CMK (cell line): Measurements from ENCODE around the gene MAP3K13.
"Not testable (repeated sequence)": the region's sequence is repeated elsewhere in the genome, so short reads cannot be mapped to it uniquely, and the experiment has no call there.

Experiments used
- DNase-seq: peaks from one replicate; pipeline ENCODE4 v3.0.0-alpha.2; 2010; ENCODE audit warnings: low read depth

The MAP3K13 gene

DNA sequence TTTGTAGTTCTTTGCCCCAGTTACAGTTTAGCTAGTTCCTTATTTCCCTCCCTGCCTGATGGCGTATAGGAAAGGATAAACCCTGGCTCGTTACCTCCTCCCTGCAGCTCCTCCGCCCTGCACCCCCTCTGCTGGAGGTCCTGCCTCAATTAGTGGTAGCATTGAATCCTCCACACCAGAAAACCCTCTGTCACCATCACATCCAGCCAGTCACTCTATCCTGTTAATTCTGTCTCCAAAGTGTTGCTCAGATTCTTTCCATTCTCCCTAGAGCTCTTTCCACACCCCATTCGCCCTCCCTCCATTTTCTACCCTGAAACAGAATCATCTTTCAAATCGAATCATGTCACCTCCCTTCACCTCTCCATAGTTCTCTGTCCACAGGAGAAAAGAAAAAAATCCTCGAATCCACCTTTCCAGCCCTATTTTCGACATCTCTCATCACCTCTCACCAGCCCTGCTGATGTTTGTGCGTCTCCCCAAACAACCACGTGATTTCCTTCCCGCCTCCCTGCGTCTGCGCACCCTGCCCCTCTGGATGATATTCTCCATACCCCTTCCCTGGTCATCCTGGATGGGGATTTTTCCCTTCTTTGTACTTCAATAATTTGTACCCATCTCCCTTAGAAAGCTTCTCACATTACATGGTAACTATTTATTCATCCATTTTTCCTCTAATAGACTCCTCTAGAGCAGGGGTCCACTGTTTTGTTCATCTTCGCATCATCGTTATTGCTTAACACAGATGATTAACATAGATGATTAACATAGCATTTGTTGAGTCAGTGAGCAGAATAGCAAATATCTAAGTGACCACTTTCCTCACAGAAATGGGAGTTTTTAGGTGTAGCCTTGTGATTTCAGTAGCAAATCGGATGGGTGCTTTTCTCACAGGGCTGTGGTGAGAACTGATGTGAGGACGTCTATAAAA, 37.1 kb downstream of the MAP3K13 start:
- DNase-seq, result no peak

DNA sequence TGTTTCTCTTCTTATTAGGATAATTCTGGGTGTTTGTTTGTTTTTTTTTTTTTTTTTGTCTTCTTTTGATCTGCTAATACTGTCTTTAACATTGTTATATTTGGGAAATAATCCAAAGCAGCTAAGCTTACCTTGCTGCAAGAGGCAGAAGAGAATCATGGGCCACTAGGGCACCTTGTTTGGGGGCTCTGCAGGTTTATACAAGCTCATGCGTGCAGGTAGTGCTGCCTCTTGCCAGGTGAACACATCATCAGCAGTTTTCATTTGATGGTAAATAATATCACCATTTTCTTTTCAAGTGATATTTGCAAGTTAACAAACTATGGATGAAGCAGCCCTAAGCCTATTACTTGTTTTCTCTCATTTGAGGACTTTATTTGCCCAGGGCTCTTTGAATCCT, 37.9 kb downstream of the MAP3K13 start:
- DNase-seq, result no peak

DNA sequence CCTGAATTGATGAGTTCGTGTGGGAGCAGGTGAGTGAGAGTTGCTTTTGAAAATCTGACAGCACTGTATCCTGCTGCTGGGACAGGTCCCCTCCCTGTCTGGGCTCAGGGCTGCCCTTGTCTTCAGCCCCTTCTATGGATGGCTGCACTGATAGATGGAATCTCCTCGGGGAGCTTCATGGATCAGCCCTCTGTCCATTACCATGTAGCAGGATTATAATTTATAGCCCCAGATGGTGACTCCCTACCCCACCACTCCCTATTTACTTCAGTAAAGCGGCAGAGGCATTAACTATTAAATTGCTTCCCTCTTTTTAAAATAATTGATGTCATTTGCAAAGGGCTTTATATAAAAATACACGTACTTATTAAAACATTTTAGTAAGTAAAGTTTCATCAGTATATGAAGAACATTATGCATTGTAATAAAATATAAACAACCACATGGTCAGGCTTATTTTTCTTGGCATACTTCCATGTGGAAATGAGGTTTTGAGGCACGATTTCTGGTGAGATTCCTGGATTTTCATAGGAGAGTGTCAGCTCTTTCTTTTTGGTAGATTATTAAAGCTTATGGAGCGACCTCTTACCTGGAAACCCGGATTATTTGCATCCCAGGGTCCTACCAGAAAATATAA, 38.5 kb downstream of the MAP3K13 start:
- DNase-seq, result no peak

DNA sequence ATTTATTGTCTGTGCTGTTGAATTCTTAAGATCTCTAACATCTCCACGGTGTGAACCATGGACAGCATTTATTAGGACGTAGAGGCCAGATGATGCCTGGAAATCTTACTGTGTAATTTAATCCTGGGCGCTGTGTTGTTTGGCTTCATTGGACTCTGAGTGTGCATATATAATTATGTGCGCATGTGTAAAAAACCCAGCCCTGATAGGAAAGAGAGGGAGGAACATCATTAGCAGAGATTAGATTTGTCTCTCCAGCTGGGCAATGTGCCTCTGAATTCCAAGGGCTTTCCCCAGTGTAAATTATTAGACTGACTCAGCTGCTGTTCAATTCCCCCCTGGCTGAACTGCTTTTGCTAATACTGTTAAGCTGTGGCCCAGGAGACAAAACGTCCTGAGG, 39.6 kb downstream of the MAP3K13 start:
- no peak for DNase-seq

DNA sequence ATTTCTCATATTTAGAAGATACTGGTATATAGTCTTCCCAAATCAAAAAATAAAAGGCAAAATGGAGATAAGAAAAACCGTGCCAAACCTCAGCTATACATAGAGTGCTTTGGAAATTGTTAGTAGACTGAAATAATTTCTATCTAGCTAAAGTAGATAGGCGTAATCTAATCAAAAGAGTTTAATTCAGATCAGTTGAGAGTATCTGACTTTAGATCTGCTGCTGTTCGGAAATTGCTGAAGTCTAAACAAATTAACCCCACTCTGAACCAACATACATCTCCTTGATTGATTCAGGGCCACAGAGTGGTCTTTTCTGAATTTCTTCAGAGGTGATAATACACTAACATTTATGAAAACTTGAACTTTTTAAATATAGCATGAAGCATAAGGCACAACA, 40.1 kb downstream of the MAP3K13 start:
- DNase-seq, result no peak

DNA sequence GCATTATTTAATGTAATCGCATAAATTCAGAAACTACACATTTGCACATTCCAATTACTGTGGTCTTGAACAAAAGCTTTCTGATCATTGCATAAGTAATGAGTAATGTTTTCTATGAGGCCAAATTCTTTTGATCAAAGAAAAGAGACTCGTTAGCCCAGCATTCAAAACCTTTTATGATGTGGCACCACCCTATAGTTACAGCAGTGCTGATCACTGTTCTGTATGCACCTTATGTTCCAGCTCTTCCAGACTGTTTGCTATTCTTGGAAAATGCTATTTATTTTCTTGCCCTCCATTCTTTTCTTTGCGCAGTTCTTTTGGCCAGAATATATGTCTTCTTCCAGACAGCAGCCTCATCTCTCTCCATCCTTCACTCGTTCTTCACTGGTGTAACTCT, 42.3 kb downstream of the MAP3K13 start:
- no peak for DNase-seq

DNA sequence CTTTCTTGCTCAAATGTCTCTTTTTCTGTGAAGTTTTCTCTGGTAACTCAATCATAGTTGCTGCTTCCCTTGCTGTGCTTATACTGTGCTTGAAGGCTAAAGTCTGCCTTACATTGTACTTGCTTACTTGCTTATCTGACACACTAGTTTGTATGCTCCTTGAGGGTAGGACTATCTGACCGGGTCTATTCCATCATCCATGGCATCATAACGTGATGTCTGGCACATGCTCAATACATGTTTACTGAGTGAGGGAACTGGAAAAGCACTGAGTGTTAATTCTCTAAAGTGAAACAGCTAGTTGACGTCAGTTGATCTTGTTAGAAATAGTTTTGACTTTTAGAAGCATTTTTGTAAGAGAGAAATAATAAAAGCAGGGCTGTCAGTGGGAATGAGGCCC, 42.7 kb downstream of the MAP3K13 start:
- DNase-seq, result no peak

DNA sequence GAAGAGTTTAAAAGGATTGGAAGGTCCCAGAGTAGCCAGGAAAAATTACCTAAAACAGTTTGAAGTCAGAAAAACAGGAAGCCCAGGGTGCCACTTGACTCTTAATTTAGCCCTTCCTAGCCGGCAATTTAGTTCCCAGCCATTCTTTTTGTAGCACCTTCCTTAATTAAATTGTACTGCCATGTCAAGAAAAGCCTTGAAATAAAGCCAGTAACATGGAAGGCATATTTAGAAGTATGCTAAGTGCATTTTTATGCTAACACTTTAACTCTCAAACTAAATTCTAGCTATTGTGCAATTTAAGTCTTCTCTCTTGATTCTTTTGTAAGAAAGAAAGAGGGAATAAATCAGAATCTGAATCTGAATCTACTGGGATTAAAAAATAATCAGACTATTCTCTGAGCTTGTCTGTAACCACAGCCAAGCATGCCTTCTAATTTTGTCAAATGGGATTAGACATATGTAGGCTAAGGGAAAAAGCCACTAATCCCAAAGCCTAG, 43.2 kb downstream of the MAP3K13 start:
- no peak for DNase-seq

DNA sequence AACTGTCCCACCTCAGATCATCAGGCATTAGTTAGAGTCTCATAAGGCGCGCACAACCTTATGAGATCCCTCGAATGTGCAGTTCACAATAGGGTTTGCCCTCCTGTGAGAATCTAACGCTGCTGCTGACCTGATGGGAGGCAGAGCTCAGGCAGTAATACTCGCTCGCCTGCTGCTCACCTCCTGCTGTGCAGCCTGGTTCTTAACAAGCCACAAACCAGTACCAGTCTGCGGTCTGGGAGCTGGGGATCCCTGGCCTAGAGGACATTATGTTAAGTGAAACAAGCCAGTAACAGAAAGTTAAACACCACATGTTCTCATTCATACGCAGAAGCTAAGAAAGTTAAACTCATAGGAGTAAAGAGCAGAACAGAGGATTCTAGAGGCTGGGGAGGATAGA, 47.0 kb downstream of the MAP3K13 start:
- no peak for DNase-seq

DNA sequence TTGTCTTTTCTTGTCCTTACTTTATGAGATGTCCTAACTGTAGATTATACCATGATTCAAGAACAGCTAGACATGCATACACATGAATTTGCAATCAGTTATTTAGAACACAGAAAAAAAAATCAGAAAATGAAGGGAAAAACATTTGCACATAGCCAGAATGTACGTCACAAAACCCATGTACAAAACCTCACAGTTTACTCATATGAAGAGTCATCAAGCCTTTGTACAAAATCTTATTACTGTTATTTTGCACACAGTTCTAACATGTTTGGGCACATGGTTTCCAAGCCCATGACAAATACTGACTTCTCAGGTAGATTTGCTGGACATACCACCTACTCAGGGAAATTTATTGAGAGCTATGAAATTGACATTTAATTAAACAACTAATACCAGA, 48.2 kb downstream of the MAP3K13 start:
- no peak for DNase-seq

DNA sequence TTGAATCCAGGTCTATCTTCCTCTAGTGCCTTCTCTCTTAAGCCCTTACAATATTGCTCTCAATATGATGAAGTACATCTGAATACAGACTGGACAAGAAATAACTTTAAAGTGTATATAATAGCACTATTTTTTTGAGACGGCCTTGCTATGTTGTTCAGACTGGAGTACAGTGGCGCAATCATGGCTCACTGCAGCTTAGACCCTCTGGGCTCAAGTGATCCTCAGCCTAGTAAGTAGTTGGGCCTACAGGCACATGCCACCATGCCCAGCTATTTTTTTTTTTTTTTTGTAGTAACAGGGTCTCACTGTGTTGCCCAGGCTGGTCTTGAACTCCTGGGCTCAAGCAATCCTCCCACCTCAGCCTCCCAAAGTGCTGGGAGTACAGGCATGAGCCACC, 53.6 kb downstream of the MAP3K13 start:
- no peak for DNase-seq

DNA sequence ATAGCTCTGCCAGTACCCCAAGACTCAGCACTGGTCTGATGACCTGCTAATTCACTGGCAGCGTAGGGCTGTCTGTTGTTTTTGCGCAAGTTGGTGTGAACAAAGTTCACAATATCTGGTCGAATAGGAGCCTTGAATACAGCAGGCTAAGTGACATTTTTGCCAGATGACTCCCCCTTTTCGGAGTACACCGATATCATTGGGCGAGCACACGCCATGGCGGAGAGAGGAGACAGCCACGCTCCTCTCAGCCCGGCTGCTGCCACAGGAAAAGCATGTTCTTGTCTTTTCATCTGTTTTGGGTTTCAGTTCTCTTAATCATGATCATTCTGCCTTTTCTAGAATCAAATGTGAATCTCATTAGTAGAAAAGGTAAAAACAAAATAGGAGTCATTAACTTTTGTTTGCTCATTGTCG, 55.6 kb downstream of the MAP3K13 start:
- DNase-seq, result not testable (repeated sequence)

DNA sequence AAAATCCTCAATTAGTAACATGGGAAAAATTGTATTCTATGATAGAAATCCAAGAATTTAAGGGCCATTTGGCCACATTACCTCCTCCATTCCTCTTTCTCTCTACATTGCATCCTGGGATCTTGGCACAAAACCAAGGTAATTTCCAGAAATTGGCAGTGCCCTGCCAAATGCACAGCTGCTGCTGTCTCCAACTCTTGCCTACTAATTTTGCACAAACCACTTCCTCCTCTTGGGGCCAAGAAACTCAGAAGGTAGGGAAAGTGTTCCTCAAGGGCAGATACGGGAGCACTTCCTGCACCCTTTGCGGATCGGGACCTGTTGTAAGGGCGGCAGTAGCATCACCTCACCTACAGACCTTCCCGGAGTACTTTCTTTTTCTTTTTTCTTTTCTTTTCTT, 57.8 kb downstream of the MAP3K13 start:
- DNase-seq, result no peak

DNA sequence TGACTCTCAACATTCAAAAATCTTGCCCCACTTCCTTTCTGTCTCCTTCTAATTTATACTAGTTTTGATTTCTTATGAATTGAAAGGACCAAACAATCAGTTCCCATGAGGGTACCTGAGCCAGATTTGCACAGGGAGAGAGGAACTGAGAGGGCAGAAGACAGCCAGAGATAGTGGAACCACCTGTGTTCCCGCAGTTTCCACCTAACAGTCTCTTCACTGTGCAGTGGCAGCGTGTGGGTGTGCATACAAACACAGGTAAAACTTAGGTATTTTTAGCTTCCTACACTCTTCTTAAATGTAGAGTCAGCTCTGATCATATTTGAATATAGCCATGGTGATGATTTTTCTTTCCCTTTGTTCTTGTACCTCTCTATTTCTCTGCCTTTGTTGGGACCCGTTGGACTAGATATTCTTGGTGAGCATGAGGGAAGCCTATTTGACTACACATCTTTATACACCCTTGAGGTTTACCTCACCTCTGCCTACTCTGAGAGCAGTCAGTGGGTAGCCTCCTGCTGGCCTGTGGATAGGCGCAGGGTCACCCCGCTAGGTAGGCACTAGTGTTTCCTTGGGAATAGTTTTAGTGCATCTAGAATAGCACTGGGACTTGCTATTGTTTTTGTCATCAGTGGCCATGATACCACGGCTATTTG, 58.8 kb downstream of the MAP3K13 start:
- no peak for DNase-seq

DNA sequence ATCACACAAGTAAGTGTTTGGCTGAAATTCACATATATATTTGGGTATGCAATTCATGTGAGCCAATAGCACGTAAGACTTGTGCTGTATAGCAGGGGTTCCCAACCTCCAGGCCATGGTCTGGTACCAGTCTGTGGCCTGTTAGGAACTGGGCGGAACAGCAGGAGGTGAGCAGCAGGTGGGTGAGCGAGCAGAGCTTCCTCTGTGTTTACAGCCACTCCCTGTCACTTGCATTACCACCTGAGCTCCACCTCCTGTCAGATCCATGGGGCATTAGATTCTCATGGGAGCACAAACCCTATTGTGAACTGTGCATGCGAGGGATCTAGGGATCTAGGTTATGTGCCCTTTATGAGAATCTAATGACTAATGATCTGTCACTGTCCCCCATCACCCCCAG, 59.7 kb downstream of the MAP3K13 start:
- DNase-seq, result no peak

DNA sequence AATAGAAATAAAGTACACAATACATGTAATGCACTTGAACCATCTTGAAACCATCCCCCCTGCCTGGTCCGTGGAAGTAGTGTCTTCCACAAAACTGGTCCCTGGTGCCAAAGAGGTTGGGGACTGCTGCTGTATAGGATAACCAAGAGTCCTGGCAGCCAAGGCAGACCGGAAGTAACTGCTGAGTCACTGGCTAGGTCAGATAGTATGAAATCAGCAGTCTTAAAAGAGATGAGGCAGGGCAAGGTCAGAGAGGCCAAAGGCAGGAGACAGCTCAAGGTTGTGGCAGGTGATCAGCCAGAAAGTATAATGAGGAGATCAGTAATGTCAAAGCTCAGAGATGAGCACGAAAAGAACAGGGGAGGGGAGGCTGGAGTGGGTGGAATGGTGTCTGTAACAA, 60.2 kb downstream of the MAP3K13 start:
- peak; percentile 3 for DNase-seq

DNA sequence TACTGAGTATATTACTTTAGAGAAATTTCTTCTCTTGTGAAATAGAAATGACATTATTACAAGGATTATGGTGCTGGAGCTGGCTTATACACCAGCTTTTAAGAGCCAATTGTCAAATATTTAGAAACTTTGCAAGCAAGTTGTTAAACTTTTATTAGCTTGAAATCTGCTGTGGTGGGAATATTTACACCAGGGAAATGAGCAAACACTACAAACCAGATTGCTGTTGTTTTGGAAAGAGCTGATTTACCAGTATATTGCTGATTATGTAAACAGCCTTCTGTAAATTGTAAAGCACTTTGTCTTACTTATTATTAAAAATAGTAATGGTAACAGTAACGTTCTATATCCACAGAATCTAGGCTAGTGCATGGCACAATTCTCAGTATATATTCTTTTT, 61.5 kb downstream of the MAP3K13 start:
- DNase-seq, result no peak

DNA sequence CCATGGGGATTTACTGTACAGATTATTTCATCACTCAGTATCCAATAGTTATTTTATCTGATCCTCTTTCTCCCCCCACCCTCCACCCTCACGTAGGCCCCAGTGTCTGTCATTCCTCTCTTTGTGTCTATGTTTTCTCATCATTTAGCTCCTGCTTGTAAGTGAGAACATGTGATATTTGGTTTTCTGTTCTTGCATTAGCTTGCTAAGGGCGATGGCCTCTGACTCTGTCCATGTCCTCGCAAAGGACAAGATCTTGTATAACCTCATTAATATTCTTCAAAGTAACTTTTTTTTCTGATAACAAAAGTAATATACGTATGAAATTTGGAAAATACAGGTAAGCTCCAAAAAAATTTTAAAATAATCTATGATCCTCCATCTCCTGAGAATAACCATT, 67.4 kb downstream of the MAP3K13 start:
- no peak for DNase-seq

DNA sequence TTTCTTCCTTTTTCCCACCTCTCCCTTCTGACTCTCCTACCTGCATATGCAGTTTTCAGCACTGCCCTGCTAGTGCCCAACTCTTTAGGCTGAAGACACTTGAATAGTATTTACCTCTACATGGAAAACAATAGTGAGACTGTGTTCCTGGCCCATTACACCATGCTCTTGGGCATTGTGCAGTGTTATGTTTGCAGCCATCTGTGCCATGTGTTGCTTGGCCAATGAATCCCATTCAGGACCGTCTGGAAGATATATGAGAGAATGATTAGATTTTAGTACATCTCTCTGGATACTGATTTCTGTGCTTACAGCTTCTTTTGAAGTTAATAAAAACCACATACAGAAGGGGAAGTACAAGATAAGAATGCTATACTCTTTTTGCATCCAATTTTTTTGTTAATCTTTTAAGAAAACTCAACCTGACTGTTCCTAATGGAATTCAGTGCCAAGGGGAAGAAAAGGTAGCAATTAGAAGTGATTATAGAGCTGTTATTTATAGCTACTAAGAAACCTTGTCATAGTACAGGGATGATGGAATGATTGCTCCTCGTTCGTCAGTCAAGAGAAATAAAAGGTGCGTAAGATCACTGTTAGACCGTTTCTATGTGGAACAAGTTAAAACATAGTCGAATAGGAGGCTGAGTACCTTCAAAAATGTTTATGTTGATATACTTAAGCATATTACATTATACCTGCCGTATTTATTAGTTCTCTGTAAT, 77.0 kb downstream of the MAP3K13 start:
- DNase-seq, result no peak

DNA sequence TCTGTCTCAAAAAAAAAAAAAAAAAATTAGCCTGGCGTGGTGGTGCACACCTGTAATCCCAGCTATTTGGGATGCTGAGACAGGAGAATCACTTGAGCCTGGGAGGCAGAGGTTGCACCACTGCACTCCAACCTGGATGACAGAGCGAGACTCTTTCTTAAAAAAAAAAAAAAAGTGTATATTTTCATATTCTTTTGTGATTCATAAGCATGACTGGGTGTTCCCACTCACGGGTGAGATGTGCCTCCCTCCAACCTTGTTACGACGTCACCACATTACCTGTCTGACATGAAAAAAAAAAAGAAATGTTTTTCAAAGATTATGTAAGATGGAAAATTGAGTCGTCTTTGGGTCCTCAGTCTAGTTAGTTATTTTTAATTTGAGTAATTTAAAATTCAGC, 79.1 kb downstream of the MAP3K13 start:
- no peak for DNase-seq

DNA sequence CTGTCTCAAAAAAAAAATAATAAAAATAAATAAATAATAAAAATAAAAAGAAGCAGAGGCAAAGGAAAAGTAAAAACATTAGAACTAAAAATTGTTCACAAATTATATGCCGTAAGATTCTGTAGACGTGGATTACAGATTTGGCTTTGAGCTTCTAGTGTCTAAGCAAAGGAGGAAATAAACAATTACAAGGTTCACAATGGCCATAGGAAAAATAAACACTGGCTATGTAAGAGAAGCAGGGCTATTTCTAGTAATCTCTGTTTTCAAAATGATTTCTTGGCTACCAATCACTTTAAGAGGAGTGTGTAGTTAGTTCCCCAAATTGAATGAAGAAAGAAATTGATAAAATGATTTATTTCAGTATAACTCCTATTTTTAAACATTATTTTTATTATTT, 81.4 kb downstream of the MAP3K13 start:
- no peak for DNase-seq

DNA sequence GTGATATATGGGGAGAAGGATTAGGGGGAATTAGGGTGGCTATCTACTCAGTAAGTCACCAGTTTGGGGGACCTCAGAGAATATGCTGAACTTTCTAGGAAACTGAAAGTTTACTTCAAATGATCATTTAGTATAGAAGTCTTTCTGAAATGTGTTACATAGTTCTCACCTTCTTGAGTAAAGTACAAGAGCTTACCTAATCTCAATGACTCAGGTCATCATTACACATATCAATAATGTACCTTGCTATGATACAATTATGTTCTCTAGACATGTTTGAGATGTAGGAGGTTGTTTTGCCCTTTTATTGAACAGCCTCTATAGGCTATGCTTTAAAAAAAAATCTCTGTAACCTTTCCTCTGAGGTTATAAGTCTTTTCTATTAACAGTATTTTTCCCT, 85.2 kb downstream of the MAP3K13 start:
- DNase-seq, result no peak
